Body of pancreas (tissue), 4 donors: ENCODE data around the gene C4B. TPM values are rescaled to one million over a fixed set of nuclear protein-coding genes. Genes with fewer than 3 reads are reported as not detected.
"Not testable (repeated sequence)": the region's sequence is repeated elsewhere in the genome, so short reads cannot be mapped to it uniquely, and the experiment has no call there.

Source experiments
- ATAC-seq: fragments of 150-250 bp; one replicate; pipeline ENCODE4 v1.9.1; 2016
- DNase-seq, 4 donors: peaks; one replicate each; pipeline ENCODE4 v3.0.0-alpha.2; 2019
- H3K27ac ChIP-seq, 4 donors: fragments of 200-600 bp; sonication (generic); 1 replicate in 3 of 4; 2 replicates in 1 of 4; pipeline versions ENCODE4 v1.5.1 to v1.6.1; 2016 to 2019; ENCODE audit warnings: mild to moderate bottlenecking in 1 of 4, mixed read lengths in 1 of 4, moderate library complexity in 1 of 4
- H3K27me3 ChIP-seq, 2 donors: fragments of 200-600 bp; sonication (generic); one replicate each; pipeline ENCODE4 v1.6.0; 2016; ENCODE audit warnings: mild to moderate bottlenecking in 1 of 2
- H3K36me3 ChIP-seq, 2 donors: fragments of 200-600 bp; sonication (generic); replicated peaks in 1 of 2; 2 replicates each; pipeline ENCODE4 v1.5.1; 2016; ENCODE audit warnings: low read depth in 2 of 2; ENCODE audit not compliant: insufficient read depth in 1 of 2
- H3K4me1 ChIP-seq: fragments of 200-600 bp; sonication (generic); one replicate; pipeline ENCODE4 v1.6.0; 2016
- H3K4me3 ChIP-seq, 2 donors: fragments of 200-600 bp; sonication (generic); 1 replicate in 1 of 2; 2 replicates in 1 of 2; pipeline ENCODE4 v1.5.1; 2016 to 2019
- H3K9me3 ChIP-seq, 3 donors: fragments of 200-600 bp; sonication (generic); 1 replicate in 2 of 3; 2 replicates in 1 of 3; pipeline ENCODE4 v1.5.1; 2016
- CTCF ChIP-seq, 7 experiments: fragments of 450-650 bp in 4 of 7; fragments of 200-600 bp in 3 of 7; sonication (generic) in 3 of 7; IDR thresholded peaks; one replicate each; pipeline ENCODE4 v1.5.1; 2016 to 2019; ENCODE audit warnings: antibody characterized with exemption in 7 of 7
- POLR2A ChIP-seq, 3 donors: fragments of 450-650 bp; IDR thresholded peaks; one replicate each; pipeline ENCODE4 v1.6.1; 2016; ENCODE audit warnings: antibody characterized with exemption in 3 of 3, mild to moderate bottlenecking in 2 of 3
- WGBS, 2 donors: methylation state at CpG; one replicate each; pipeline ENCODE4 v1.1.5; 2017; 5-methylcytosine and 5-hydroxymethylcytosine counted together
- intact Hi-C: fragments of 100-400 bp; cut with DNase I; formaldehyde crosslinking; loops from one replicate; pipeline ENCODE4 v1.15.1; 2023
- total RNA-seq, 2 donors: library from RNA; depleted of rRNA; stranded (reverse); fragments of >200 nt; gene quantifications; one replicate each; pipeline ENCODE4 v1.1.0, GENCODE V29; 2016

The C4B gene
- total RNA-seq, result 10 to 100 TPM; 57.7 to 77.3 TPM

- H3K36me3 ChIP-seq, H3K27ac ChIP-seq, H3K4me3 ChIP-seq, intact Hi-C loops, H3K9me3 ChIP-seq, DNase-seq, H3K27me3 ChIP-seq, H3K4me1 ChIP-seq: not testable (repeated sequence)
- peak; percentile 89 for ATAC-seq
- no CpG with 5 or more reads among the region's 6 CpGs for WGBS, 2 donors
These were observed at the start of gene C4B for GRCh38 chr6:32014547-32014946. TSS of gene C4B (plus strand) at chr6:32014795. CDS start at chr6:32014846, 51 bp downstream.

- no peak for DNase-seq
- no peak for ATAC-seq
- H3K4me1 ChIP-seq, result peaks cover 10% of the 10 kb centered on the region
- intact Hi-C loops, result no loop called here
- TF ChIP-seq POLR2A (IDR thresholded peaks at IDR 0.05), result no peak
- no peak for TF ChIP-seq CTCF (IDR thresholded peaks at IDR 0.05)
- no peaks in the 10 kb centered on the region for H3K9me3 ChIP-seq
- H3K4me3 ChIP-seq, result no peak overlapping the region
- no peak overlapping the region for H3K27ac ChIP-seq
- 87 to 94% methylated on average over 10 to 11 of the region's 13 CpGs for WGBS, 2 donors
- peaks cover 0 to 33% of the 10 kb centered on the region in 2 donors for H3K36me3 ChIP-seq
- no peaks in the 10 kb centered on the region for H3K27me3 ChIP-seq
These were observed 48.9 kb upstream of the C4B start for GRCh38 chr6:31965700-31966099.

- H3K27ac ChIP-seq, result no peak overlapping the region
- TF ChIP-seq CTCF (IDR thresholded peaks at IDR 0.05) (no peak), POLR2A (IDR thresholded peaks at IDR 0.05) (no peak)
- 76 to 91% methylated on average over 7 of the region's 7 CpGs for WGBS, 2 donors
- H3K27me3 ChIP-seq, result no peaks in the 10 kb centered on the region
- ATAC-seq (no peak), DNase-seq (no peak)
- peaks cover 18% of the 10 kb centered on the region for H3K4me1 ChIP-seq
- intact Hi-C loops, result no loop called here
- H3K9me3 ChIP-seq, result no peaks in the 10 kb centered on the region
- peaks cover 0 to 33% of the 10 kb centered on the region in 2 donors for H3K36me3 ChIP-seq
- H3K4me3 ChIP-seq, result no peak overlapping the region
These were observed 48.1 kb upstream of the C4B start for GRCh38 chr6:31966506-31966905.

GRCh38 chr6:31966997-31967925 is 47.3 kb upstream of the C4B start:
- H3K36me3 ChIP-seq, result peaks cover 0 to 30% of the 10 kb centered on the region in 2 donors
- H3K9me3 ChIP-seq, result no peaks in the 10 kb centered on the region
- 79 to 80% methylated on average over 9 to 10 of the region's 10 CpGs for WGBS, 2 donors
- ATAC-seq, result no peak
- no peak for DNase-seq
- H3K27me3 ChIP-seq, result no peaks in the 10 kb centered on the region
- H3K4me1 ChIP-seq, result peaks cover 21% of the 10 kb centered on the region
- intact Hi-C loops, result no loop called here
- TF ChIP-seq CTCF (IDR thresholded peaks at IDR 0.05) (no peak), POLR2A (IDR thresholded peaks at IDR 0.05) (no peak)
- no peak overlapping the region for H3K4me3 ChIP-seq
- H3K27ac ChIP-seq, result no peak overlapping the region

- 81 to 100% methylated on average over 3 of the region's 3 CpGs for WGBS, 2 donors
- H3K9me3 ChIP-seq, result no peaks in the 10 kb centered on the region
- H3K36me3 ChIP-seq, result peaks cover 0 to 27% of the 10 kb centered on the region in 2 donors
- TF ChIP-seq POLR2A (IDR thresholded peaks at IDR 0.05) (no peak), CTCF (IDR thresholded peaks at IDR 0.05) (no peak)
- no peak for ATAC-seq
- no peak overlapping the region for H3K4me3 ChIP-seq
- DNase-seq, result no peak
- intact Hi-C loops, result no loop called here
- no peak overlapping the region for H3K27ac ChIP-seq
- peaks cover 25% of the 10 kb centered on the region for H3K4me1 ChIP-seq
- H3K27me3 ChIP-seq, result no peaks in the 10 kb centered on the region
These were observed 46.7 kb upstream of the C4B start for GRCh38 chr6:31967926-31968320.
